ENCODE measurements around the gene BRAF.
"Not testable (repeated sequence)": the region's sequence is repeated elsewhere in the genome, so short reads cannot be mapped to it uniquely, and the experiment has no call there.

GRCh38 chr7:140669862-140670261 is 254.9 kb downstream of the BRAF start:
- not testable (repeated sequence) for TF ChIP-seq CTCF (IDR thresholded peaks at IDR 0.05; ENCODE audit: insufficient read depth, low read depth, low read length); EZH2 (IDR thresholded peaks at IDR 0.05; ENCODE audit: insufficient read depth, low read length)

All from astrocyte (in vitro differentiated cells and primary cell).